ENCODE results near the gene SLC9A8. TPM values are rescaled to one million over a fixed set of nuclear protein-coding genes. Genes with fewer than 3 reads are reported as not detected.

Gene SLC9A8
- total RNA-seq, 1 donor from 2014 or later: 8.8 TPM

GRCh38 chr20:49878977-49879376 lies 66.3 kb downstream of the SLC9A8 start:
- Histone ChIP-seq H3K4me3 (no peak overlapping the region), H3K36me3 (peaks cover 0 to 30% of the 10 kb centered on the region in 2 donors), H3K9me3 (no peaks in the 10 kb centered on the region), H3K4me1 (no peaks in the 10 kb centered on the region), H3K27ac (no peak overlapping the region), H3K27me3 (no peaks in the 10 kb centered on the region)
- TF ChIP-seq POLR2A (IDR thresholded peaks at IDR 0.05): no peak
- no peak for TF ChIP-seq CTCF (IDR thresholded peaks at IDR 0.05)
- TF ChIP-seq POLR2AphosphoS5 (IDR thresholded peaks at IDR 0.05; ENCODE audit: insufficient read depth in 1 of 2, low read depth in 1 of 2): no peak
- DNase-seq (ENCODE audit: extremely low spot score in 2 of 2): no peak
- intact Hi-C loops (cut with DNase I): no loop called here

- TF ChIP-seq POLR2AphosphoS5 (IDR thresholded peaks at IDR 0.05; ENCODE audit: insufficient read depth in 1 of 2, low read depth in 1 of 2): no peak
- TF ChIP-seq POLR2A (IDR thresholded peaks at IDR 0.05): no peak
- TF ChIP-seq CTCF (IDR thresholded peaks at IDR 0.05): no peak
- H3K4me1 ChIP-seq: no peaks in the 10 kb centered on the region
- no peak for DNase-seq (ENCODE audit: extremely low spot score in 2 of 2)
- H3K36me3 ChIP-seq: peaks cover 0 to 30% of the 10 kb centered on the region in 2 donors
- H3K27ac ChIP-seq: no peak overlapping the region
- no peaks in the 10 kb centered on the region for H3K27me3 ChIP-seq
- no peak overlapping the region for H3K4me3 ChIP-seq
- intact Hi-C loops (cut with DNase I): no loop called here
- H3K9me3 ChIP-seq: no peaks in the 10 kb centered on the region
These were observed 67.5 kb downstream of the SLC9A8 start for GRCh38 chr20:49880177-49880576.

GRCh38 chr20:49880724-49881445 lies 68.3 kb downstream of the SLC9A8 start:
- no peaks in the 10 kb centered on the region for H3K27me3 ChIP-seq
- no peak overlapping the region for H3K4me3 ChIP-seq
- no peak for DNase-seq (ENCODE audit: extremely low spot score in 2 of 2)
- no peak overlapping the region for H3K27ac ChIP-seq
- peaks cover 0 to 29% of the 10 kb centered on the region in 2 donors for H3K36me3 ChIP-seq
- no peaks in the 10 kb centered on the region for H3K9me3 ChIP-seq
- no peaks in the 10 kb centered on the region for H3K4me1 ChIP-seq
- intact Hi-C loops (cut with DNase I): no loop called here
- TF ChIP-seq POLR2A (IDR thresholded peaks at IDR 0.05): no peak

GRCh38 chr20:49882171-49882970 lies 69.7 kb downstream of the SLC9A8 start:
- no peak for DNase-seq (ENCODE audit: extremely low spot score in 2 of 2)
- no peaks in the 10 kb centered on the region for H3K27me3 ChIP-seq

More at GRCh38 chr20:49882171-49882970, 69.7 kb downstream of the SLC9A8 start:
- Histone ChIP-seq H3K36me3 (peaks cover 0 to 21% of the 10 kb centered on the region in 2 donors), H3K9me3 (no peaks in the 10 kb centered on the region), H3K4me3 (no peak overlapping the region), H3K27ac (no peak overlapping the region), H3K4me1 (no peaks in the 10 kb centered on the region)
- intact Hi-C loops (cut with DNase I): no loop called here
- TF ChIP-seq POLR2AphosphoS5 (IDR thresholded peaks at IDR 0.05; ENCODE audit: insufficient read depth in 1 of 2, low read depth in 1 of 2): no peak
- TF ChIP-seq POLR2A (IDR thresholded peaks at IDR 0.05): no peak
- TF ChIP-seq CTCF (IDR thresholded peaks at IDR 0.05): no peak

Measured in vagina (tissue), 2 donors.